Thoracic aorta (tissue), 2 donors: ENCODE measurements around the gene ZNF584. TPM values are rescaled to one million over a fixed set of nuclear protein-coding genes. Genes with fewer than 3 reads are reported as not detected.

Experiments used
- ATAC-seq: fragments of 150-250 bp; one replicate; pipeline ENCODE4 v1.8.0; 2017; ENCODE audit warnings: low read depth; ENCODE audit not compliant: insufficient number of reproducible peaks, low FRiP score
- DNase-seq: peaks from one replicate; pipeline ENCODE4 v3.0.0-alpha.2; 2020; ENCODE audit warnings: low spot score
- H3K27ac ChIP-seq, 2 donors: fragments of 200-600 bp; sonication (generic); 1 replicate in 1 of 2; 2 replicates in 1 of 2; pipeline ENCODE4 v1.5.1; 2016; ENCODE audit warnings: mild to moderate bottlenecking in 2 of 2, moderate library complexity in 2 of 2
- H3K27me3 ChIP-seq: fragments of 200-600 bp; sonication (generic); replicated peaks from 2 replicates; pipeline ENCODE4 v1.6.0; 2016; ENCODE audit warnings: mild to moderate bottlenecking; ENCODE audit not compliant: insufficient read depth
- H3K36me3 ChIP-seq: fragments of 200-600 bp; sonication (generic); one replicate; pipeline ENCODE4 v1.5.1; 2016
- H3K4me1 ChIP-seq, 2 donors: fragments of 200-600 bp; sonication (generic); 1 replicate in 1 of 2; 2 replicates in 1 of 2; pipeline versions ENCODE4 v1.5.1 to v1.6.0; 2016; ENCODE audit warnings: low read depth in 2 of 2, mild to moderate bottlenecking in 1 of 2; ENCODE audit not compliant: control insufficient read depth in 1 of 2
- H3K4me3 ChIP-seq: fragments of 200-600 bp; sonication (generic); 2 replicates; pipeline ENCODE4 v1.5.1; 2016; ENCODE audit warnings: mild to moderate bottlenecking
- H3K9me3 ChIP-seq: fragments of 200-600 bp; sonication (generic); 2 replicates; pipeline ENCODE4 v1.5.1; 2016
- CTCF ChIP-seq: fragments of 200-600 bp; sonication (generic); IDR thresholded peaks from one replicate; pipeline ENCODE4 v1.5.1; 2019; ENCODE audit warnings: antibody characterized with exemption
- total RNA-seq, 2 donors: library from RNA; depleted of rRNA; stranded (reverse); fragments of >200 nt; gene quantifications; one replicate each; pipeline versions ENCODE4 v1.1.0 to v1.2.3, GENCODE V29; 2016

Gene ZNF584
- total RNA-seq, 2 donors from 2014 or later, result 18.7 to 31.5 TPM

DNA sequence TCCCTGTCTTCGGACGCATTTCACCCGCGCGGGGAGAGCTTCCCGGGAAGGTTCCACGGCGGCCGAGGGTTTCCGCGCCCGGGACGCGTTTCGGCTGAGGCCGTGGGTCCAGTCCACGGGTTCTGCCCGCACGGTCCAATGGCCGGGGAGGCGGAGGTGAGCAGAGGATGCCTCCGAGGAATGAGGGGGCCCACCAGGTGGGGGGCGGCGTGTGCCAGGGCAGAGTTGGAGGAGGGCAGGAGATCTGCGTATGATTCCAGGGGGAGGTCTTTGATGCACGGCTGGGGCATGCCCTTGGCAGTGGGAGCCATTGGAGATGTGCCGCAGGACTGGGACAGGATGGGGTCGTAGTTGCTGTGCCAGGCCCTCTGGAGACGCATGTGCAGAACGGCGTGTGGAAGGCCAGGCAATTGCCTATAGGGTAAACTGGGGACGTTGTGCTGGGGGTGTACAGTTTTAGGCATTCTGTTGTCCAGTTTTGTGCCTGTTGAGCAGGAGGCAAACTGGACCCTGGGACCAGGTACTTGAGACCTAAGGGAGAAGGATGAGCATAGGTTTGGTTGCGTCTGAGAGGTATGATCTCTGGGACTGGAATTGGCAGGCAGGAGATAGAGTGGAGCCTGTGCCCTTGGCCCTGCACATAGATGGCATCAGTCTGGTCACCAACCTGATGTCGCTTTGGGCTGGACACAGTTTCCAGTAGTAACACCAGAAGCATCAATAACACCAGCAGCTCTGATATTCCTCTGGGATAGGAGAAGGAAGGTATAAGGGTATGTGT, 751 bp downstream of the ZNF584 start:
- Histone ChIP-seq H3K9me3 (no peaks in the 10 kb centered on the region), H3K4me1 (peaks cover 10 to 26% of the 10 kb centered on the region in 2 donors), H3K27me3 (no peaks in the 10 kb centered on the region), H3K36me3 (no peaks in the 10 kb centered on the region), H3K27ac (peak overlapping the region; percentile 74 to 79), H3K4me3 (peak overlapping the region; percentile 91)
- ATAC-seq, result no peak
- no peak for TF ChIP-seq CTCF
- no peak for DNase-seq

DNA sequence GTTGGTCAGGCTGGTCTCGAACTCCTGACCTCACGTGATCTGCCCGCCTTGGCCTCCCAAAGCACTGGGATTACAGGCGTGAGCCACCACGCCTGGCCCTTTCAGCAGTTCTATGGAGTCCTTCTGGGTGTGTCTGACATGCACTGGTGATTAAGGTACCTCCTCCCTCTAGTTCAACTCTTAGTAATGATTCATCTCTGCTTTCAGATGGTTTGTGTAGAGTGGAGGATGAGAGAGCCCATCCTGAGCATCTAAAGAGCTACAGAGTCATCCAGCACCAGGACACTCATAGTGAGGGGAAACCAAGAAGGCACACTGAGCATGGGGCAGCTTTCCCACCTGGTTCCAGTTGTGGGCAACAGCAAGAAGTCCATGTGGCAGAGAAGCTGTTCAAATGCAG, 8.2 kb downstream of the ZNF584 start:
- no peak for ATAC-seq
- Histone ChIP-seq H3K27me3 (no peaks in the 10 kb centered on the region), H3K9me3 (no peaks in the 10 kb centered on the region), H3K27ac (no peak overlapping the region), H3K4me1 (no peaks in the 10 kb centered on the region), H3K36me3 (peaks cover 42% of the 10 kb centered on the region), H3K4me3 (no peak overlapping the region)
- no peak for DNase-seq
- TF ChIP-seq CTCF, result no peak

DNA sequence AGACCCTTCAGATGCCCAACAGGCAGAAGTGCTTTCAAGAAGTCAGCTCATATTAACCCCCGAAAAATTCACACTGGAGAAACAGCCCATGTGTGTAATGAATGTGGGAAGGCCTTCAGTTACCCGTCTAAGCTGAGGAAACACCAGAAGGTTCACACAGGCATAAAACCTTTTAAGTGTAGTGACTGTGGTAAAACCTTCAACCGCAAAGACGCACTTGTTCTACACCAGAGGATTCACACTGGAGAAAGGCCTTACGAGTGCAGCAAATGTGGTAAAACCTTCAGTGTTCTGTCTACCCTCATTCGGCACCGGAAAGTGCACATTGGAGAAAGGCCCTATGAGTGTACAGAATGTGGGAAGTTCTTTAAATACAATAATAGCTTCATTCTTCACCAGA, 8.6 kb downstream of the ZNF584 start:
- Histone ChIP-seq H3K4me1 (no peaks in the 10 kb centered on the region), H3K9me3 (no peaks in the 10 kb centered on the region), H3K27me3 (no peaks in the 10 kb centered on the region), H3K36me3 (peaks cover 42% of the 10 kb centered on the region), H3K4me3 (no peak overlapping the region), H3K27ac (no peak overlapping the region)
- no peak for DNase-seq
- no peak for TF ChIP-seq CTCF
- no peak for ATAC-seq

GRCh38 chr19:58428617-58429016, 20.2 kb downstream of the ZNF584 start:
- no peak for DNase-seq
- peaks cover 73% of the 10 kb centered on the region for H3K9me3 ChIP-seq
- no peak for ATAC-seq
- no peak for TF ChIP-seq CTCF
- H3K4me1 ChIP-seq, result no peaks in the 10 kb centered on the region
- H3K27me3 ChIP-seq, result no peaks in the 10 kb centered on the region
- H3K27ac ChIP-seq, result no peak overlapping the region
- no peak overlapping the region for H3K4me3 ChIP-seq
- H3K36me3 ChIP-seq, result peaks cover 3% of the 10 kb centered on the region

GRCh38 chr19:58429745-58430144, 21.3 kb downstream of the ZNF584 start:
- Histone ChIP-seq H3K4me3 (no peak overlapping the region), H3K9me3 (peaks cover 84% of the 10 kb centered on the region), H3K36me3 (peaks cover 14% of the 10 kb centered on the region), H3K27ac (no peak overlapping the region), H3K4me1 (no peaks in the 10 kb centered on the region), H3K27me3 (no peaks in the 10 kb centered on the region)
- DNase-seq (no peak), ATAC-seq (no peak)
- no peak for TF ChIP-seq CTCF
